IMR-90 (cell line): ENCODE measurements around the gene PRDM5. TPM values are rescaled to one million over a fixed set of nuclear protein-coding genes. Genes with fewer than 3 reads are reported as not detected.

Experiments used
- ATAC-seq: fragments of 200-7000 bp; cut with Tn5 transposase; 2 replicates; pipeline ENCODE4 v1.9.1; 2020; ENCODE audit warnings: low read depth, mild to moderate bottlenecking, moderate library complexity
- BruUV-seq: library from RNA; stranded (reverse); fragments of 400-500 nt; replicated peaks from 2 replicates; lab custom pipeline; 2021; lab: Mats Ljungman, UMichigan
- CTCF ChIA-PET: fragments of 300-600 bp; formaldehyde crosslinking; extraction: SDS; loops from one replicate; lab custom pipeline; 2021; ENCODE audit warnings: antibody characterized with exemption; lab: Yijun Ruan, JAX
- POLR2A ChIA-PET: fragments of 300-600 bp; sonication (Branson Sonifier 250); formaldehyde crosslinking; loops from one replicate; lab custom pipeline; 2022; ENCODE audit warnings: antibody characterized with exemption; ENCODE audit not compliant: unreplicated experiment; lab: Charles Lee
- DNase-seq: peaks from one replicate; pipeline ENCODE4 v3.0.0; 2013
- H2AFZ ChIP-seq: replicated peaks from 2 replicates; pipeline ENCODE3; 2013; ENCODE audit warnings: low read length, mild to moderate bottlenecking; ENCODE audit not compliant: poor library complexity
- H2AK5ac ChIP-seq: 2 replicates; pipeline ENCODE4 v1.6.1; 2013; ENCODE audit warnings: low read depth, low read length, inconsistent platforms
- H2AK9ac ChIP-seq: replicated peaks from 2 replicates; pipeline ENCODE3; 2013; ENCODE audit warnings: mild to moderate bottlenecking, low read depth, low read length, moderate library complexity; ENCODE audit not compliant: poor library complexity
- H2BK120ac ChIP-seq: 2 replicates; pipeline ENCODE4 v1.6.1; 2013; ENCODE audit warnings: low read depth, low read length, inconsistent platforms
- H2BK15ac ChIP-seq: 3 replicates; pipeline ENCODE4 v1.6.1; 2013; ENCODE audit warnings: low read depth, low read length, inconsistent platforms
- H2BK20ac ChIP-seq: 2 replicates; pipeline ENCODE4 v1.6.1; 2013; ENCODE audit warnings: low read depth, mild to moderate bottlenecking, inconsistent platforms, low read length, moderate library complexity
- H2BK5ac ChIP-seq: 2 replicates; pipeline ENCODE4 v1.6.1; 2013; ENCODE audit warnings: mild to moderate bottlenecking, low read depth, low read length, inconsistent platforms; ENCODE audit not compliant: poor library complexity, severe bottlenecking
- H3K14ac ChIP-seq: replicated peaks from 2 replicates; pipeline ENCODE4 v1.6.1; 2013; ENCODE audit warnings: low read depth, low read length, inconsistent platforms
- H3K18ac ChIP-seq: 2 replicates; pipeline ENCODE4 v1.6.1; 2013; ENCODE audit warnings: low read depth, low read length, control low read depth
- H3K23ac ChIP-seq: 2 replicates; pipeline ENCODE4 v1.6.1; 2013; ENCODE audit warnings: low read depth, low read length, inconsistent platforms
- H3K27ac ChIP-seq: 2 replicates; pipeline ENCODE4 v1.5.1; 2013; ENCODE audit warnings: mild to moderate bottlenecking, control low read depth, low read length; ENCODE audit not compliant: insufficient read depth
- H3K27me3 ChIP-seq: 2 replicates; pipeline ENCODE4 v1.6.1; 2013; ENCODE audit warnings: low read length; ENCODE audit not compliant: control insufficient read depth, insufficient read depth
- H3K36me3 ChIP-seq: 2 replicates; pipeline ENCODE4 v1.6.1; 2013; ENCODE audit warnings: low read length, mixed read lengths; ENCODE audit not compliant: control insufficient read depth, insufficient read depth
- H3K4ac ChIP-seq: 2 replicates; pipeline ENCODE4 v1.6.1; 2013; ENCODE audit warnings: low read depth, low read length, inconsistent platforms
- H3K4me1 ChIP-seq: 2 replicates; pipeline ENCODE4 v1.6.1; 2013; ENCODE audit warnings: low read length, mixed read lengths; ENCODE audit not compliant: control insufficient read depth, insufficient read depth
- H3K4me2 ChIP-seq: 2 replicates; pipeline ENCODE4 v1.6.1; 2013; ENCODE audit warnings: low read depth, mild to moderate bottlenecking, control low read depth, low read length, moderate library complexity
- H3K4me3 ChIP-seq: 2 replicates; pipeline ENCODE4 v1.5.1; 2013; ENCODE audit warnings: low read depth, mild to moderate bottlenecking, control low read depth, low read length, moderate library complexity; ENCODE audit not compliant: insufficient read depth
- H3K56ac ChIP-seq: 2 replicates; pipeline ENCODE4 v1.6.1; 2013; ENCODE audit warnings: low read length, inconsistent platforms; ENCODE audit not compliant: insufficient read depth; ENCODE audit errors: extremely low read depth
- H3K79me1 ChIP-seq, 2 experiments: 2 replicates each; pipeline ENCODE4 v1.6.1; 2013; ENCODE audit warnings: low read length in 2 of 2, inconsistent platforms in 1 of 2, low read depth in 1 of 2
- H3K9ac ChIP-seq: 2 replicates; pipeline ENCODE4 v1.6.1; 2013; ENCODE audit warnings: low read depth, low read length, control low read depth
- H3K9me1 ChIP-seq: 2 replicates; pipeline ENCODE4 v1.6.1; 2013; ENCODE audit warnings: low read length, inconsistent platforms; ENCODE audit not compliant: insufficient read depth
- H3K9me3 ChIP-seq: 2 replicates; pipeline ENCODE4 v1.6.1; 2013; ENCODE audit warnings: low read length; ENCODE audit not compliant: control insufficient read depth, insufficient read depth
- H4K20me1 ChIP-seq: 2 replicates; pipeline ENCODE4 v1.6.1; 2013; ENCODE audit warnings: low read length, inconsistent platforms; ENCODE audit not compliant: insufficient read depth
- H4K5ac ChIP-seq: 2 replicates; pipeline ENCODE4 v1.6.1; 2013; ENCODE audit warnings: mild to moderate bottlenecking, low read depth, low read length, control low read depth
- H4K8ac ChIP-seq, 2 experiments: 2 replicates each; pipeline ENCODE4 v1.6.1; 2013; ENCODE audit warnings: low read depth in 2 of 2, low read length in 2 of 2, control low read depth in 1 of 2, inconsistent platforms in 1 of 2
- H4K91ac ChIP-seq: 2 replicates; pipeline ENCODE4 v1.6.1; 2013; ENCODE audit warnings: low read depth, low read length, inconsistent platforms; ENCODE audit not compliant: insufficient read depth
- WGBS, 2 experiments: methylation state at CpG; one replicate each; pipeline versions ENCODE4 v1.1.5 to v1.1.7; 2013; ENCODE audit warnings: missing lambda C conversion rate in 2 of 2; ENCODE audit not compliant: insufficient read length in 1 of 2; ENCODE audit errors: extremely low coverage in 2 of 2; 5-methylcytosine and 5-hydroxymethylcytosine counted together
- dilution Hi-C: fragments of 300-500 bp; cut with HindIII; formaldehyde crosslinking; loops from one replicate; pipeline ENCODE4 v1.14.3; 2018; ENCODE audit warnings: low sequenced_read_pairs; ENCODE audit not compliant: unreplicated experiment
- in situ Hi-C: fragments of 300-500 bp; cut with MboI; formaldehyde crosslinking; loops from 3 replicates; pipeline ENCODE4 v1.14.3; 2019; ENCODE audit warnings: low sequenced_read_pairs, inconsistent platforms, mixed read lengths
- intact Hi-C: fragments of 100-400 bp; cut with micrococcal nuclease; formaldehyde crosslinking; loops from 2 replicates; pipeline ENCODE4 v1.10.0; 2022
- polyA plus RNA-seq, 3 experiments: library from polyadenylated mRNA; depleted of rRNA; stranded (reverse); fragments of >200 nt; gene quantifications; 2 replicates each; pipeline ENCODE4 v1.2.3, GENCODE V29; 2012; ENCODE audit warnings: low replicate concordance in 1 of 3
- total RNA-seq: library from RNA; depleted of rRNA; stranded (reverse); fragments of >200 nt; gene quantifications from 2 replicates; pipeline ENCODE4 v1.2.3, GENCODE V29; 2012
- TF ChIP-seq, protein P1 (sequence below): conservative IDR thresholded peaks from 2 replicates; pipeline ENCODE4 v1.5.1; 2012; ENCODE audit warnings: mild to moderate bottlenecking, low read depth, low read length, improper control_type of control experiment
- TF ChIP-seq, protein P2 (sequence below): fragments of 150-350 bp; IDR thresholded peaks from 2 replicates; pipeline ENCODE4 v1.6.1; 2016; ENCODE audit warnings: low read depth, mild to moderate bottlenecking, low read length, moderate library complexity, borderline replicate concordance

Gene PRDM5
- total and polyA plus RNA-seq, 2 of the 4 experiments (the other 2 are of a cell fraction), result 4.1 to 10.8 TPM

DNA sequence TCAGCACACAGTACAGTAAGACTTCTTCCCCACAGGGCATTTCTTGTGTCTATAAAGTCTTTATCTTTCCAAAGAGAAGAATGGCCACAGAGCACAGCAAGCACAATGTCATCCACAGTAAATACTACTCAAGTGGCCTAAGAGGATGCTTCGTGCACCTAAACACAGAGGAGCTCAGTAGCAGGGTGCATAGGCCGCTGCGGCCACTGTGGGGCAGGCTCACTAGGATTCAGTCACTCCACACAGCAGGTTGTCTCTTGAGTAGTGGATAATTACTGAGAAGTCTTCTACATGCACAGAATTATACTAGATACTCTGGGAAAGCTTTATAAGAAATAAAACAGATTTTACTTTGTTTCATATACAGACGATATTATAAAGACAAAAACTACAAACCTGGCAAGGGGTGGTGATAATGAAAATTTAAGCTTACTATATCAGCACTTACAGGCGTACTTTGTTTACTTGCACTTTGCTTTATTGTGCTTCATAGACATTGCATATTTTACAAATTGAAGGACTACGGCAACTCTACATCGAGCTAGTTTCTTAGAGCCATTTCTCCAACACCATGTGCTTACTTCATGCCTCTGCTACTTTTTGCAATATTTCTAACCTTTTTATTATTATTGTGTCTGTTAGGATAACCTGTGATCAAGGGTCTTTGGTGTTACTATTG lies 78.5 kb downstream of the PRDM5 start:
- no peak overlapping the region for H3K4me3 ChIP-seq
- no peak overlapping the region for H3K9ac ChIP-seq
- no peak overlapping the region for H4K5ac ChIP-seq
- no peak overlapping the region for H2BK15ac ChIP-seq
- H3K23ac ChIP-seq, result no peak overlapping the region; the same call in 1 of the 2 replicates
- H3K4me1 ChIP-seq, result peaks cover 3% of the 10 kb centered on the region
- no peak overlapping the region for H2AK9ac ChIP-seq
- BruUV-seq, result no TSS peak
- peaks cover 0 to 5% of the 10 kb centered on the region in 2 experiments; a peak in 1 of 4 replicates for H3K79me1 ChIP-seq
- H4K20me1 ChIP-seq, result no peaks in the 10 kb centered on the region
- CTCF ChIA-PET, result interaction anchor here (0.6 to 1.1 kb wide), 4 partner anchors 8 to 251 kb away, joined by 3 to 4 read pairs (median 3); no protein-coding TSS in a partner anchor
- H2BK5ac ChIP-seq, result no peak overlapping the region
- DNase-seq (no peak), ATAC-seq (no peak)
- H4K91ac ChIP-seq, result no peak overlapping the region
- 0 out of 2 replicates have a peak, but pooled peaks cover 3% of the 10 kb centered on the region for H3K9me1 ChIP-seq
- H3K56ac ChIP-seq, result no peak overlapping the region
- H2AFZ ChIP-seq, result no peak overlapping the region
- TF ChIP-seq, protein P1, sequence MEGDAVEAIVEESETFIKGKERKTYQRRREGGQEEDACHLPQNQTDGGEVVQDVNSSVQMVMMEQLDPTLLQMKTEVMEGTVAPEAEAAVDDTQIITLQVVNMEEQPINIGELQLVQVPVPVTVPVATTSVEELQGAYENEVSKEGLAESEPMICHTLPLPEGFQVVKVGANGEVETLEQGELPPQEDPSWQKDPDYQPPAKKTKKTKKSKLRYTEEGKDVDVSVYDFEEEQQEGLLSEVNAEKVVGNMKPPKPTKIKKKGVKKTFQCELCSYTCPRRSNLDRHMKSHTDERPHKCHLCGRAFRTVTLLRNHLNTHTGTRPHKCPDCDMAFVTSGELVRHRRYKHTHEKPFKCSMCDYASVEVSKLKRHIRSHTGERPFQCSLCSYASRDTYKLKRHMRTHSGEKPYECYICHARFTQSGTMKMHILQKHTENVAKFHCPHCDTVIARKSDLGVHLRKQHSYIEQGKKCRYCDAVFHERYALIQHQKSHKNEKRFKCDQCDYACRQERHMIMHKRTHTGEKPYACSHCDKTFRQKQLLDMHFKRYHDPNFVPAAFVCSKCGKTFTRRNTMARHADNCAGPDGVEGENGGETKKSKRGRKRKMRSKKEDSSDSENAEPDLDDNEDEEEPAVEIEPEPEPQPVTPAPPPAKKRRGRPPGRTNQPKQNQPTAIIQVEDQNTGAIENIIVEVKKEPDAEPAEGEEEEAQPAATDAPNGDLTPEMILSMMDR, result 0 out of 2 replicates have a peak, but pooled peaks have one; percentile 1
- TF ChIP-seq, protein P2, sequence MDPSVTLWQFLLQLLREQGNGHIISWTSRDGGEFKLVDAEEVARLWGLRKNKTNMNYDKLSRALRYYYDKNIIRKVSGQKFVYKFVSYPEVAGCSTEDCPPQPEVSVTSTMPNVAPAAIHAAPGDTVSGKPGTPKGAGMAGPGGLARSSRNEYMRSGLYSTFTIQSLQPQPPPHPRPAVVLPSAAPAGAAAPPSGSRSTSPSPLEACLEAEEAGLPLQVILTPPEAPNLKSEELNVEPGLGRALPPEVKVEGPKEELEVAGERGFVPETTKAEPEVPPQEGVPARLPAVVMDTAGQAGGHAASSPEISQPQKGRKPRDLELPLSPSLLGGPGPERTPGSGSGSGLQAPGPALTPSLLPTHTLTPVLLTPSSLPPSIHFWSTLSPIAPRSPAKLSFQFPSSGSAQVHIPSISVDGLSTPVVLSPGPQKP, result no peak
- H3K18ac ChIP-seq, result no peak overlapping the region
- H2BK120ac ChIP-seq, result no peak overlapping the region
- H3K4me2 ChIP-seq, result no peak overlapping the region
- intact Hi-C loops (loop anchor here (2.0 kb wide), 1 partner anchor 75 kb away; no protein-coding TSS in a partner anchor), dilution Hi-C loops (no loop called here), in situ Hi-C loops (no loop called here)
- no CpG with 5 or more reads among the region's 7 CpGs for WGBS, 2 experiments
- no peak overlapping the region for H2AK5ac ChIP-seq
- H2BK20ac ChIP-seq, result no peak overlapping the region
- no peak overlapping the region for H3K4ac ChIP-seq
- POLR2A ChIA-PET, result interaction anchor here (0.6 kb wide), 1 partner anchor 1350 kb away, joined by 3 read pairs; no protein-coding TSS in a partner anchor
- H3K27me3 ChIP-seq, result no peaks in the 10 kb centered on the region
- no peaks in the 10 kb centered on the region for H3K36me3 ChIP-seq
- H3K14ac ChIP-seq, result no peak overlapping the region
- no peak overlapping the region for H3K27ac ChIP-seq
- H4K8ac ChIP-seq, result no peak overlapping the region
- H3K9me3 ChIP-seq, result no peaks in the 10 kb centered on the region
